Measurements from ENCODE around the gene PRKCG. TPM values are rescaled to one million over a fixed set of nuclear protein-coding genes. Genes with fewer than 3 reads are reported as not detected.
A peak's percentile ranks its signal among the peaks of the same experiment; 100 is the strongest.

The PRKCG gene
- total RNA-seq, 4 donors from 2014 or later: not detected

- Histone ChIP-seq H3K9me3 (no peaks in the 10 kb centered on the region), H3K4me1 (peaks cover 0 to 3% of the 10 kb centered on the region in 2 donors), H3K36me3 (no peaks in the 10 kb centered on the region), H3K27me3 (peaks cover 69 to 70% (median 70%) of the 10 kb centered on the region in 3 donors), H3K4me3 (peak within 1 kb of the TSS in 2 of 4 donors; percentile 22 to 25), H3K27ac (no peak within 1 kb of the TSS)
- ATAC-seq (no peak), DNase-seq (no peak)
- no peak for TF ChIP-seq CTCF (IDR thresholded peaks at IDR 0.05 in 4 of 5, conservative IDR thresholded peaks at IDR 0.05 in 1 of 5)
- no peak for TF ChIP-seq POLR2A (IDR thresholded peaks at IDR 0.05)
- intact Hi-C loops (cut with DNase I; ENCODE audit: low total_unique reads): no loop called here
- in situ Hi-C loops (cut with MboI; ENCODE audit: low sequenced_read_pairs in 4 of 4): loop anchor here in 1 of 4 donors (10.0 kb wide), 1 partner anchor 116 kb away; no protein-coding TSS in a partner anchor
These were observed 27.0 kb downstream of the PRKCG start, which contains the start of gene CACNG7 for GRCh38 chr19:53908935-53909415. CACNG7 (plus strand) TSS chr19:53909278; CDS start chr19:53912832, 3,554 bp downstream.

GRCh38 chr19:53909471-53910169 lies 27.6 kb downstream of the PRKCG start:
- Histone ChIP-seq H3K4me3 (no peak overlapping the region), H3K4me1 (peaks cover 0 to 3% of the 10 kb centered on the region in 2 donors), H3K36me3 (no peaks in the 10 kb centered on the region), H3K27ac (no peak overlapping the region), H3K27me3 (peaks cover 69 to 70% (median 70%) of the 10 kb centered on the region in 3 donors), H3K9me3 (no peaks in the 10 kb centered on the region)
- ATAC-seq (no peak), DNase-seq (no peak)
- TF ChIP-seq POLR2A (IDR thresholded peaks at IDR 0.05) (no peak), CTCF (IDR thresholded peaks at IDR 0.05 in 4 of 5, conservative IDR thresholded peaks at IDR 0.05 in 1 of 5) (no peak)
- in situ Hi-C loops (cut with MboI; ENCODE audit: low sequenced_read_pairs in 4 of 4): loop anchor here in 3 of 4 donors (5.0 to 10.0 kb wide), 3 partner anchors 113 to 123 kb away; no protein-coding TSS in a partner anchor
- intact Hi-C loops (cut with DNase I; ENCODE audit: low total_unique reads): no loop called here

- H3K36me3 ChIP-seq: no peaks in the 10 kb centered on the region
- TF ChIP-seq POLR2A (IDR thresholded peaks at IDR 0.05): no peak
- no peak for TF ChIP-seq CTCF (IDR thresholded peaks at IDR 0.05 in 4 of 5, conservative IDR thresholded peaks at IDR 0.05 in 1 of 5)
- DNase-seq: no peak
- intact Hi-C loops (cut with DNase I; ENCODE audit: low total_unique reads) (no loop called here), in situ Hi-C loops (cut with MboI; ENCODE audit: low sequenced_read_pairs in 4 of 4) (loop anchor here in 2 of 4 donors (5.0 kb wide), 2 partner anchors 112 to 122 kb away; no protein-coding TSS in a partner anchor)
- H3K4me3 ChIP-seq: no peak overlapping the region
- peaks cover 0 to 3% of the 10 kb centered on the region in 2 donors for H3K4me1 ChIP-seq
- H3K27ac ChIP-seq: no peak overlapping the region
- no peaks in the 10 kb centered on the region for H3K9me3 ChIP-seq
- ATAC-seq: no peak
- peaks cover 69 to 70% (median 70%) of the 10 kb centered on the region in 3 donors for H3K27me3 ChIP-seq
These were observed 28.1 kb downstream of the PRKCG start for GRCh38 chr19:53910170-53910518.

GRCh38 chr19:53912653-53913052 lies 30.7 kb downstream of the PRKCG start:
- no peak for TF ChIP-seq POLR2A (IDR thresholded peaks at IDR 0.05)
- TF ChIP-seq CTCF (IDR thresholded peaks at IDR 0.05 in 4 of 5, conservative IDR thresholded peaks at IDR 0.05 in 1 of 5): no peak
- Histone ChIP-seq H3K4me1 (peaks cover 0 to 3% of the 10 kb centered on the region in 2 donors), H3K9me3 (no peaks in the 10 kb centered on the region), H3K27ac (no peak overlapping the region), H3K36me3 (no peaks in the 10 kb centered on the region), H3K27me3 (peaks cover 53 to 54% (median 54%) of the 10 kb centered on the region in 3 donors), H3K4me3 (no peak overlapping the region)
- in situ Hi-C loops (cut with MboI; ENCODE audit: low sequenced_read_pairs in 4 of 4) (loop anchor here in 2 of 4 donors (5.0 kb wide), 2 partner anchors 110 to 120 kb away; no protein-coding TSS in a partner anchor), intact Hi-C loops (cut with DNase I; ENCODE audit: low total_unique reads) (no loop called here)
- DNase-seq: no peak
- ATAC-seq: no peak
